ENCODE results near the gene CYB5RL. TPM values are rescaled to one million over a fixed set of nuclear protein-coding genes. Genes with fewer than 3 reads are reported as not detected.

The CYB5RL gene
- total and polyA plus RNA-seq, 2 of the 13 experiments (the other 11 are each of a cell fraction or from before 2014, with no cell fraction given): 3.7 to 5.0 TPM

- TF ChIP-seq ATAD3A (CRISPR knock-in tag; IDR thresholded peaks at IDR 0.05) (no peak), SSRP1 (CRISPR knock-in tag; IDR thresholded peaks at IDR 0.05) (no peak), DDIT3 (CRISPR knock-in tag; IDR thresholded peaks at IDR 0.05) (no peak), ZNF138 (CRISPR knock-in tag; IDR thresholded peaks at IDR 0.05; ENCODE audit: low read depth) (no peak), MTA1 (CRISPR knock-in tag; IDR thresholded peaks at IDR 0.05; ENCODE audit: borderline replicate concordance) (peak; percentile 61; the same call in 1 of the 2 replicates), HDAC6 (IDR thresholded peaks at IDR 0.05; ENCODE audit: low read depth, low read length) (no peak), E2F5 (CRISPR knock-in tag; conservative IDR thresholded peaks at IDR 0.05) (peak; percentile 72; the same call in 1 of the 2 replicates), PITX1 (CRISPR knock-in tag; IDR thresholded peaks at IDR 0.05) (peak; percentile 50; the same call in 1 of the 2 replicates), ATF7-NPFF (CRISPR knock-in tag; IDR thresholded peaks at IDR 0.05; ENCODE audit: low read depth) (0 out of 2 replicates have a peak, but pooled peaks have one; percentile 10), THAP9 (CRISPR knock-in tag; IDR thresholded peaks at IDR 0.05; ENCODE audit: borderline replicate concordance) (peak; percentile 66; the same call in 1 of the 2 replicates), ZNF232 (CRISPR knock-in tag; IDR thresholded peaks at IDR 0.05; ENCODE audit: borderline replicate concordance) (0 out of 2 replicates have a peak, but pooled peaks have one; percentile 47), HBP1 (CRISPR knock-in tag; IDR thresholded peaks at IDR 0.05; ENCODE audit: low read depth) (peak; percentile 46; the same call in 1 of the 2 replicates), CREB1 (IDR thresholded peaks at IDR 0.05) (peak; percentile 67), CREB1 (CRISPR knock-in tag; IDR thresholded peaks at IDR 0.05) (peak; percentile 89), POLR2A (IDR thresholded peaks at IDR 0.05; ENCODE audit: insufficient read depth in 1 of 2, low read depth in 2 of 2, low read length in 2 of 2) (peak; percentile 82 to 84), NFYC (CRISPR knock-in tag; IDR thresholded peaks at IDR 0.05) (peak; percentile 95), ADNP (CRISPR knock-in tag; IDR thresholded peaks at IDR 0.05) (no peak), DRAP1 (CRISPR knock-in tag; IDR thresholded peaks at IDR 0.05) (peak; percentile 94), IRX3 (CRISPR knock-in tag; IDR thresholded peaks at IDR 0.05; ENCODE audit: borderline replicate concordance, low read depth) (no peak), ZNF737 (CRISPR knock-in tag; IDR thresholded peaks at IDR 0.05; ENCODE audit: borderline replicate concordance) (peak; percentile 58; the same call in 1 of the 2 replicates), ZNF678 (CRISPR knock-in tag; IDR thresholded peaks at IDR 0.05) (peak; percentile 42; the same call in 1 of the 2 replicates), ZNF773 (CRISPR knock-in tag; IDR thresholded peaks at IDR 0.05; ENCODE audit: borderline replicate concordance) (0 out of 2 replicates have a peak, but pooled peaks have one; percentile 44), PHF5A (CRISPR knock-in tag; IDR thresholded peaks at IDR 0.05; ENCODE audit: low read depth, unreplicated experiment) (no peak), ZNF619 (CRISPR knock-in tag; IDR thresholded peaks at IDR 0.05) (0 out of 2 replicates have a peak, but pooled peaks have one; percentile 12), RBFOX2 (IDR thresholded peaks at IDR 0.05; ENCODE audit: low read depth, low read length) (peak; percentile 91), POLR2AphosphoS5 (IDR thresholded peaks at IDR 0.05; ENCODE audit: low read depth, low read length) (peak; percentile 84)
Measured at GRCh38 chr1:54199765-54200518, at the start of gene CYB5RL, which contains the start of gene MRPL37 (continued).
